Amniotic stem cell (primary cell): ENCODE measurements around the gene CENPK.
"Not testable (repeated sequence)": the region's sequence is repeated elsewhere in the genome, so short reads cannot be mapped to it uniquely, and the experiment has no call there.

Source experiments
- DNase-seq: peaks from one replicate; lab custom pipeline; 2025; lab: John Stamatoyannopoulos, UW

CENPK gene, protein sequence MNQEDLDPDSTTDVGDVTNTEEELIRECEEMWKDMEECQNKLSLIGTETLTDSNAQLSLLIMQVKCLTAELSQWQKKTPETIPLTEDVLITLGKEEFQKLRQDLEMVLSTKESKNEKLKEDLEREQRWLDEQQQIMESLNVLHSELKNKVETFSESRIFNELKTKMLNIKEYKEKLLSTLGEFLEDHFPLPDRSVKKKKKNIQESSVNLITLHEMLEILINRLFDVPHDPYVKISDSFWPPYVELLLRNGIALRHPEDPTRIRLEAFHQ

GRCh38 chr5:65562731-65563701 is at the start of gene CENPK, which contains the start of gene PPWD1:
Gene CENPK, minus strand, starts transcription at chr5:65563168. Its CDS starts 8,261 bp downstream, at chr5:65554907.
Gene PPWD1, plus strand, starts transcription at chr5:65563296. Its CDS starts 15 bp downstream, at chr5:65563311.
- peak; percentile 89 for DNase-seq

DNA sequence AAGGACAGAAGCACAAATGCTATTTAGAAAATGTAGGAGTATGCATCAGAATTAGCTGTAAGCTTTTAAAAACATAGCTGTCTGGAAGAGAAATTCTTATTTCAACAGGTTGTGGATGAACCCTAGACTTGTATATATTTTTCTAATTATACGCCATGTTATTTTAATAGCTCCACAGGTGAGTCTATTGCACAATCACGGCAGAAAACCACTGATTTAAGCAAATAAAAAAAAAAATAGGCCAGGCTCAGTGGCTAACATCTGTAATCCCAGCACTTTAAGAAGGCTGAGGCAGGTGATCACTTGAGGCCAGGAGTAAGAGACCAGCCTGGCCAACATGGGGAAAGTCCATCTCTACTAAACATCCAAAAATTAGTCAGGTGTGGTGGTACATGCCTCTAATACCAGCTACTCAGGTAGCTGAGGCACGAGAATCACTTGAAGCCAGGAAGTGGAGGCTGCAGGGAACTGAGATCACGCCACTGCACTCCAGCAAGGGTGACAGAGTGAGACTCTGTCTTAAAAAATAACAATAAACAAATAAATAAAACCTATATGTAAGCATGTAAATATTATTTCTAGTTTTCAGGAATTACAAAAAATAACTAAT is 49.4 kb upstream of the CENPK start:
- DNase-seq: no peak

- no peak for DNase-seq
Observed at GRCh38 chr5:65611524-65611923, 48.6 kb upstream of the CENPK start.

DNA sequence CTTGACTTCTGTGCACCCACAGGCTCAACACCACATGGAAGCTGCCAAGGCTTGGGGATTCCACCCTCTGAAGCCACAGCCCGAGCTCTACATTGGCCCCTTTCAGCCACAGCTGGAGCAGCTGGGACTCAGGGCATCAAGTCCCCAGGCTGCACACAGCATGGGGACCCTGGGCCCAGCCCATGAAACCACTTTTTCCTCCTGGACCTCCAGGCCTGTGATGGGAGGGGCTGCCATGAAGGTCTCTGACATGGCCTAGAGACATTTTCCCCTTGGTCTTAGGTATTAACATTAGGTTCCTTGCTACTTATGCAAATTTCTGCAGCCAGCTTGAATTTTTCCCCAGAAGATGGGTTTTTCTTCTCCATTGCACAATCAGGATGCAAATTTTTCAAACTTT is 38.8 kb upstream of the CENPK start:
- DNase-seq: not testable (repeated sequence)

GRCh38 chr5:65588694-65589093 is 25.7 kb upstream of the CENPK start:
- DNase-seq: no peak

- no peak for DNase-seq
Observed at GRCh38 chr5:65577141-65577540, 14.2 kb upstream of the CENPK start.

- DNase-seq: no peak
Observed at GRCh38 chr5:65570598-65571226, 7.7 kb upstream of the CENPK start.

DNA sequence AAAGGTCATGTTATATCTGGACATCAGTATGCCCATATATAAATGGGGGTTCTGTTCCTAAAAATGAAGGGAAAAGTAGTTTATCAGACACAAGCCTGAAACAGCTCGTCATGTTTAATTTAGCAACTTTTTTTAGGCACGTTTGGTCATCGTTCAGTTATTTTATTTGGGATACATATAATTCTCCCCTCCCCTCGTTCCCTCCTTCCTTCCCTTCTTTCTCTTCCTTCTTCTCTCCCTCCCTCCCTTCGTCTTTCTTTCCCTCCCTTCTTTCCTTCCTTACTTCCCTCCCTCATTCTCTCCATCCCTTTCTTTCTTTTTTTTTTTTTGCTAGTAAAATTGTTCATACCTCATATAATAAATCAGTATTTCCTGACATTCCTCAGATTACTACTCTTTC is 3.5 kb upstream of the CENPK start:
- no peak for DNase-seq

- DNase-seq: no peak
Observed at GRCh38 chr5:65563777-65564176, 809 bp upstream of the CENPK start.

DNA sequence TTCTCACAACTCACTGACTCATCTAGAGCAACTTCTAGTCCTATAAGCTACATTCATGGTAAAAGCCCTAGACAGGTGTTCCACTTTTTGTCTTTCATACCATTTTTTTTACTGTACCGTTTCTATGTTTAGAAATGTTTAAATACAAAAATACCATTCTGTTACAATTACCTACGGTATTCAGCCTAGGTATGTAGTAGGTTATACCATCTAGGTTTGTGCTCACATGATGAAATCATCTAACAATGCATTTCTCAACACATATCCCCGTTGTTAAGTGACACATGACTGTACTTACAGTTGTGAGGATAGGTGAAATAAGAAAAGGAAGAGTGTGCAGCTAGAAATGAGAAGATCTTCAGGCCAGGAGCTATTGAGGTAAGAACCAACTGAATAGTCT is 6.2 kb downstream of the CENPK start:
- no peak for DNase-seq

GRCh38 chr5:65556181-65556580 is 6.8 kb downstream of the CENPK start:
- no peak for DNase-seq

GRCh38 chr5:65555287-65555686 is 7.7 kb downstream of the CENPK start:
- DNase-seq: no peak

GRCh38 chr5:65553941-65554340 is 9.0 kb downstream of the CENPK start:
- DNase-seq: no peak

GRCh38 chr5:65548281-65548680 is 14.7 kb downstream of the CENPK start:
- no peak for DNase-seq

GRCh38 chr5:65546141-65546540 is 16.8 kb downstream of the CENPK start:
- no peak for DNase-seq

DNA sequence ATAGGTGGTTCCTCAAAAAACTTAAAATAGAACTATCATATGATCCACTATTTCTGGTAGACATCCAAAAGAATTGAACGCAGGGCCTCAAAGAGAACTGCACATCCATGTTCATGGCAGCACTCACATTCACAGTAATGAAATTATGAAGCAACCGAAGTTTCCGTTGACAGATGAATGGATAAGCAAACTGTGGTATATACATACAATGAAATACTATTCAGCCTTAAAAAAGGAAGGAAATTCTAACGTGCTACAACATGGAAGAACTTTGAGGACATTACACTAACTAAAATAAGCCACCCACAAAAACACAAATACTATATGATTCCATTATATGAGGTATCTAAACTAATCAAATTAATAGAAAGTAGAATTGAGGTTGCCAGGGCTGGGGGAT is 18.5 kb downstream of the CENPK start:
- DNase-seq: no peak

DNA sequence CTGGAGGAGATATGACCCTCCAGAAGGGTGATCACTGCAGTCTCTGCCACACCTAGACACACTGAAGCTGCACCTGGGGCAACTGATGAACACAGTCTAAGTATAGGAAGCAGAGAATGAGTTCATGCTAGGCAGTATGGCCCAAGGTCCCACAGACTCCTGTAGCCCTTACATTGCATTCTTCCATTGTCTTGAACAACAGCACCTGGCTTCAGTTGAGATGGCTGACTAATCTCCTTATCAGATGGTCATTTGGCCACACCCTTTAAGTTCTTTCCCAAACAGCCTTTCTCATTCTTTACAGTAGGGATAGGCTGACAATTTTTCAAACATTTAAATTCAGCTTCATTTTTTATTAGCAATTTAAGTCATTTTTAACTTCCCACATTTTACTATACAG is 23.1 kb downstream of the CENPK start:
- no peak for DNase-seq

DNA sequence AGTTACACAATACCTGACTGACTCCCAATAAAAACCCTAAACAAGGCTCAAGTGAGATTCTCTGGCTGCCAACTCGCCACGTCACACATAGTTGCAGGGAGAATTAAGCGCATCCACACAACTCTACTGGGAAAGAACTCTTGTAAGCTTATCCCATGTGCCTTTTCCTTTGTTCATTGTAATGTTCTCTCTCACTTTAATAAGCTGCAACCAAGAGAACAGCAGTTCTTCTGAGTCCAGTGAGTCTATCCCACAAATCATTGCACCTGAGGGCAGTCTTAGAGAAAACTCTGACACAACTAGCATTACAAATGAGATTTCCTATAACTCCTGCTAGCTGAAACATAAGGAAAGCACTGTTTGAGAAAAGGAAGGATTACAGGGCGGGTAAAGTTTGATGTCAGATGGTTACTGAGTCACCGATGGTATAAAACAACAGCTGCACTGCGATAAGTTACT is 27.4 kb downstream of the CENPK start:
- no peak for DNase-seq

GRCh38 chr5:65530904-65531303 is 32.1 kb downstream of the CENPK start:
- no peak for DNase-seq

GRCh38 chr5:65525726-65526125 is 37.2 kb downstream of the CENPK start:
- DNase-seq: no peak

GRCh38 chr5:65512170-65512937 is 50.6 kb downstream of the CENPK start:
- DNase-seq: no peak
